Amniotic epithelial cell (primary cell): ENCODE data around the gene SLC14A1.
A peak's percentile ranks its signal among the peaks of the same experiment; 100 is the strongest.
"Not testable (repeated sequence)": the region's sequence is repeated elsewhere in the genome, so short reads cannot be mapped to it uniquely, and the experiment has no call there.

Experiments used
- DNase-seq: peaks from one replicate; pipeline ENCODE4 v3.0.0-alpha.2; 2010; ENCODE audit warnings: low read depth

The SLC14A1 gene

DNA sequence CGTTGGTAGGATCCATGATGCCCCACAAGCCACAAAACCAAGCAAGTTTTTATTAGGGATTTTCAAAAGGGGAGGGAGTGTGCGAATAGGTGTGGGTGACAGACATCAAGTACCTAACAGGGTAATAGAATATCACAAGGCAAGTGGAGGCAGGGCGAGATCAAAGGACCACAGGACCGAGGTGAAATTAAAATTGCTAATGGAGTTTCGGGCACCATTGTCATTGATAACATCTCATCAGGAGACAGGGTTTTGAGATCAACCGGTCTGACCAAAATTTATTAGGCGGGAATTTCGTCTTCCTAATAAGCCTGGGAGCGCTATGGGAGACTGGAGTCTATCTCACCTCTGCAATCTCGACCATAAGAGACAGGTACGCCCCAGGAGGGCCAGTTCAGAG is 33.7 kb downstream of the SLC14A1 start:
- not testable (repeated sequence) for DNase-seq

DNA sequence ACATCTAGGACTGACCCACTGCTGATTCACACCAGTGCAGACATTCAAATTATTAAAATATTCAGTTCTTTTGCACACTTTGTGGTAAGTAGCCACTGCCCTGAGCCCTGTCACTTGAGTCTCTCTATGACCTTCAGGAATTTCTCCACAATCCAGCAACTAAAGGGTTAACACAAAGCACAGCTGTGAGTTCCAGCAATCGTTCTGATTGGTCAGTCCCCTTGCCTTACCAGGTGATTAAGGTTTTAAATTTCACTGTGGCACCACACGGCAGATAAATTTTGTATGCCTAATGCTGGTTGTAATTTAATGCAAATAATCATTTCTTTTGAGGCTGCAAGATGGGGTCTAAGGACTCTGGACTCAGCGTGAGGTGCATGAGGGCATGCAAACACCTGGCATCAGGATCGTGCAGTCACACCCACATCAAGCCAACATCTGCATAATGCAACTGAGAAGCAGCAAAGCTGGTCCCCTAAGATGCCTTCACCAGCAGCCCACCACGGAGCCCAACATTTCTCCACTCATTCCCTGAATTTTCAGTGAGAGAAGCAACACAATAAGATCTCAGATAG is 36.6 kb downstream of the SLC14A1 start:
- DNase-seq = no peak

DNA sequence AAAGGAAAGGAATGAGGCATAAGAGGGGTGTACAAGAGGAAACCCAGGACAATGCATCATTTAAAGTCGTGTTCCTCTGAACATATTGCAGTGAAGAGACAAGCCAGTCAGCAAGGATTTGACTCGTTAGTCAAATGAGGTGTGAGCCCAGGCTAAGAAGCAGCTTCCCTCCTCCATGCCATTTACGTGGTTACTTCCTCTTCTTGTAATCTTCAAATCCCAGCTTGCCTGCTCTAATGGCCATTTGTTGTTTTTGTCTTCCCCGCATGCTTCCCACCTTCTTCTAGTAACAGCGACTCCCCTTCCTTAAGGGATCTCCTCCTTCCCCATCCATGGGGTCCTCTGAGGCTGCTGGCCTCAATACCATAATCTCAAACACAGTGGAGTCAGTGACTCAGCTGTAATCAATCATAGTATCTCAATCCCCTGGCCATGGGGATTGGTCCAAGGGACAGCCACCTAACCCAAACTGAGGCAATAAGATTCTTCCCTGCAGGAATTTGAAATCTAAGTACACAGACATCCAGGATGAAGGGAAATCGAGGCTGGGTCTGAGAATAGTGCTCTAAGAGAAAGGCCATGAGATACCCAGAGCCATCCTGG is 37.6 kb downstream of the SLC14A1 start:
- no peak for DNase-seq

DNA sequence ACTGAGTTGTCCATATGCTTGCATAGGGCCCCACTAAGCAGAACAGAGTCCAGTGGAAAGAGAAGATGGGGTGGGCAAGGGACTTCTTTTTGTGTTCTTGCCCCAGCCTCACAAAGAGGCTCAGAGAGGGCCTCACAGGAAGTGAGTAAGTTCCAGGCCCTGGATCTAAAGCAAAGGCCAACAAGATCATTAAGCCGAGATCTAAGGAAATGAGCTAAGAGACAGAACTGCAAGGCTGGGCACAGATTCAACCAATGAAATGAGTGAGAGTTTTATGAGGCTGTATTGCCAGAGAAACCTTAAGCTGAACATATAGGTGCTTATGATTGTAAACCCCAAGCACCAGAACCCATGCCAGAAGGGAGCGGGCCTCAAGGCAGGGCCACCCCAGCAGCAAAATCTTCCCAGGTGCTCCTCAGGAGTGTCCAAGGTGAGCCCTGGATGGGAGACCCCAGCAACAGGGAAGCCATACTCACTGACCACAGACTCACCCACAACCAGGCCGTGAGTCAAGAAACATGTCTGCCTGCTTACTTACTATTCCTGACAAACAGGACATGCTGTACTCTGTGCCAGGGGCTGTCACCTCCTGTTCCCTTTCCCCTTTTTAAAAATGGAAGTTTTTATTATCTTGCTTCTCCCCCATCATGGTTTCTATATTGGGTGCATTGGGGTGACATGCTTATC is 40.2 kb downstream of the SLC14A1 start:
- no peak for DNase-seq

DNA sequence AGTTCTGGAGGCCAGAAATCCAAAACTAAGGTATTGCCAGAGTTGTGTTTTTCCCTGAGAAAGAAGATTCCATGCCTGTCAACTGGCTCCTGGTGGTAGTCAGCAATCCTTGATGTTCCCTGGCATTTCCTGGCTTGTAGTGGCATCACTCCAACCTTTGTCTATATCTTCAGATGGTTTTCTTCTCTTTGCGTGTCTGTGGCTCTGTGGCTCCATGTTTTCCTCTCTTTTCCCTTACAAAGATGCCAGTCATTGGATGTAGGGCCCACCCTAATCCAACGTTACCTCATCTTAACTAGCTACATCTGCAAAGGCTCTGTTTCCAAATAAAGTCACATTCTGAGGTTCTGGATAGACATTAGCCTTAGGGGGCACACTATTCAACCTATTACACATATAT is 41.8 kb downstream of the SLC14A1 start:
- DNase-seq = no peak

DNA sequence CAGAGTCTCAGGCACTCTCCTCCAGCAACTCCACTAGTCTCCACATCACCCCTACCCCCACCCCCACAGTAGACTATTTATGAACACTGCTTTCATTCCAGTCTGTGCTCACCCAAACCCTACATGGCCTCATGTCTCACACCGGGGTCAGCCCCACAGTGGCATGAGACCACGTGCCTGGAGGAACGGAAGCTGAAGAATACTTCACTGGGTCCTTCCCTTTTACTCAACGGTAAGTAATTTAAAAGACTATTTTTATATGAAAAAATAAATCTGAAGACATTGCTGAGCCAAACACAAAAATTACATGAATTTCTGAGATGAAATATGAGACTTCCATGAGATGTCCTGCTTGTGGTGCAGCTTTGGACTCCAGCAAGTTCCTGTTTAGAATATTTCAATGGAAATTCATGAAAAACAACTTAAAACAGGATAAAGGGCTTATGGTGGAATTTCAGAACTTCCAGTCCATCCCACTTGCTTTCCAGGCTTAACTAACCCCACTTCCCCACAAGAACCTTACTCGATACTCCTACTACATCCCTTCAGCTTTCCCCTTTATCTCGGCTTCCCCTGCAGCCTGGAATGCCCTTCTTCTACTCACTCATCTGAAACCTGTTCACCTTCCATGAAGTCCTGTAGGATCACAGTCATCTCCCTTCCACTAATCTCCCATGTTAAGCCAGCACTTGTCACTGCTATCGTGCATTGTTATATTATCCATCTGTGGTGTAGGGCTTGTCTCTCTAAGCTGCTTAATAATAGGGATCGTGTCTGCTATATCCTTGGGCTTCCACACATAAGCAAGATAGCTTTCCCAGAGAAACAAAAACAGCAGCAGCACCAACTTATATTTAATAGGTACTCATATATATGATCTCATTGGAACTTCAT is 47.9 kb downstream of the SLC14A1 start:
- peak; percentile 73 for DNase-seq

DNA sequence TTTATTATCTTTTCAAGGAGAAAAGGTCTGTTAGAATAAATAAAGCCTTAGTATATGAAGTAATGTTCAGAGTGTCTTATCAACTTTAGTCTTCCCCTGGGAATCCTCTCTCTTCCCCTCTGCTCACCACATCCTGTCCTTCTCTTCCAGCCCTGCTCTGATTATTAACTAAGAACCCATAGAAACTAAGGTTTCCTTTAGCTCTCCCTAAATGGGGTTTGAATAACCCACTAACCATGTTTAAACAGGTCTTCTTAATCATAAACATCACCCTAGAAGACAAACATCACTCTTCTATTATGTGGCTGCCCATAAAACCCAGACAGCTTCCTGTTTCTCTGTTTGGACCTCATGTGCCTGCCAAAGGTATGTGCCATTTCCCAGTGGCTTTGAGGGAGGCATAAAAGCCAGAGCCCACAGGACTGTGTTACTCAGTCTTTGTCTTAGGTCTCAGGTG is 50.1 kb downstream of the SLC14A1 start:
- DNase-seq = peak; percentile 50

DNA sequence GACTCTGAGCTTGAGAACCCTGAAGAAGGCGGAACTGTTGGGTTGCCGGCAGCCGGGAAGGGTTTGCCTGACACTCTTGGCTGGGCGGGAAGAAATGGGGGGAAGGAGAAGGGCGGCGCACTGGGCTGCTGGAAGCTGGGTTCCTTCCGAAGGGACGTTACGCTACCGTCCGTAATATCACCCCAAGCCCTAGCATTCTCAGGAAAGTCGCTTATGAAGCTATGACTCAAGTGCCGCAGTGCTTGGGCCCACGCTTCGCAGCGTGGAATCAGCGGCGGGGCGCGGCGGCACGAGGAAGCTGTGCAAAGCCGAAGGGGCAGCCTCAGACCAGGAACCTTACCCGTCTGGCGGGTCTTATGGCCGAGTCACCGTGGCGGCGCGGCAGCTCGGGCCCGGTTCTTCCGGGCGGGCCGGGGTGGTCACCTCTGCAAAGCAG is 51.3 kb downstream of the SLC14A1 start:
- peak; percentile 82 for DNase-seq

DNA sequence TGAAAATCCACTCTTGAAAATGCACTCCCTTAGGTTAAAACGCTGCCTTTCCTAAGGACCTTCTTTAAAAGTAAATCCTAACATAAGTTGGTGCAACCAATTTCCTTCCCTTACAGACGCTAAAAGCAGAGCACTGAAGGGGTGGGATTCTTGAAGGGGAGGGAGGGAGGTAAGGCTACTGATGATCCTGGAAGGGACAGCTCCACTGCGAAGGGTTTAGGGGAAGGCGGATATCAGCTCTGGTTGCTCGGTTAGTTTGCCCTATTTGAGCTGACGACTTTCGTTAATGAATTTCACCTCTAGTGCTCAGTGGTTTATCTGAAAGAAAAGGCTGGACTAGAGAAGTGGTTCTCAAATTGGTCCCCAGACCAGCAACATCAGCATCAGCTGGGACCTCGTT is 51.8 kb downstream of the SLC14A1 start:
- DNase-seq = no peak

DNA sequence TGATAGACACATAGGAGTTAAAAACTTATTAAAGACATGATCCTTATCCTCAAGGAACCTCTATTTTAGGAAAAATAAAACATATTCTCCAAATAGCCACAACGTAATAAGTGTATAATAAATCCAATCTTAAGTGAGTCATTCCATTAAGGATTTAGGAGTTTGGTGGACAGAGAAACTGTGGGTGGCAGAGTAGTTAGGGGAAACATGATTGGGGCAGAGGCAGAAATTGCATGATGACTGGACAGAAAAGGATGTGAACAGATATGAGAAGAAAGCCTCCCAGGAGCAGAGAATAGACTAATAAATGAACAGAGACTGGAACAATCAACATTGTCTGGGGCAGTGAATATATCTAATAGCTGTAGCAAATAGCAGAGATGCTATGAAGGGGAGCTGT is 53.4 kb downstream of the SLC14A1 start:
- DNase-seq = peak; percentile 96

DNA sequence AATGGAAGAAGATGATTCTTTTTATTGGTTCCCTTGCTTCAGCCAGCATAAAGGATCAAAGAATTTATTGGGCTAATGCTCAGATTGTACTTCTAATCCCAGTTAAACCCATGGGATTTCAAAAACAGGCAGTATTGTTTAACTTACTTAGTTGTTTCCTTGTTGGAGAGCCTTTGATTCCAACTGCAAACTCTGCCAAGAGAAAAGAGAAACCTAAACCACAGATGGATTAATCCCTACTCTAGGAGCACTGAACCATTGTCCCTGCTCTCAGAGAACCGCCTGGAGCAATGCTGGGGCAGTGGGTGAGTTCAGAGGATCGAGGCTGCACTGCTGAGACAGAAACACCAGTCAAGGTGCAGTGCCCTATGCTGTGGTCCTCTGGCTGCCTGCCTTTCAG is 56.6 kb downstream of the SLC14A1 start:
- DNase-seq = peak; percentile 32

DNA sequence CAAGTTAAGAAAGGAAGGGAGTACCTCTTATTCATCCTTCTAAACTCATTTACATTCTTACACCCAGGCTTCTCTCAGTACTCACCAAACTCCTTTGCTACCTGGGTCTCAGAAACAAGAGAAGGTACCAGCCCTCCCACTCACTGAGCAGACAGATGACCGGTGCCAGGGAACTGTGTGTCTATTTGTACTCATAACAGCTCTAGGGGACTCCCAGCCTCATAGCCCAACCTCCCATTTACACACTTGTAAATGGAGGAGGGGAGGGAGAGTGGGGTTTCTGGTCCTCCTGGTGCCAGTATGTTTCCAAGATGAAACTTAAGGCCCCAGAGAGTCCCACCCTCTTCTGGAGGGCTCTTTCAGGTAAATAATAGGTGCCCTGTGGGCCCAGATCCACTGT is 58.7 kb downstream of the SLC14A1 start:
- no peak for DNase-seq

DNA sequence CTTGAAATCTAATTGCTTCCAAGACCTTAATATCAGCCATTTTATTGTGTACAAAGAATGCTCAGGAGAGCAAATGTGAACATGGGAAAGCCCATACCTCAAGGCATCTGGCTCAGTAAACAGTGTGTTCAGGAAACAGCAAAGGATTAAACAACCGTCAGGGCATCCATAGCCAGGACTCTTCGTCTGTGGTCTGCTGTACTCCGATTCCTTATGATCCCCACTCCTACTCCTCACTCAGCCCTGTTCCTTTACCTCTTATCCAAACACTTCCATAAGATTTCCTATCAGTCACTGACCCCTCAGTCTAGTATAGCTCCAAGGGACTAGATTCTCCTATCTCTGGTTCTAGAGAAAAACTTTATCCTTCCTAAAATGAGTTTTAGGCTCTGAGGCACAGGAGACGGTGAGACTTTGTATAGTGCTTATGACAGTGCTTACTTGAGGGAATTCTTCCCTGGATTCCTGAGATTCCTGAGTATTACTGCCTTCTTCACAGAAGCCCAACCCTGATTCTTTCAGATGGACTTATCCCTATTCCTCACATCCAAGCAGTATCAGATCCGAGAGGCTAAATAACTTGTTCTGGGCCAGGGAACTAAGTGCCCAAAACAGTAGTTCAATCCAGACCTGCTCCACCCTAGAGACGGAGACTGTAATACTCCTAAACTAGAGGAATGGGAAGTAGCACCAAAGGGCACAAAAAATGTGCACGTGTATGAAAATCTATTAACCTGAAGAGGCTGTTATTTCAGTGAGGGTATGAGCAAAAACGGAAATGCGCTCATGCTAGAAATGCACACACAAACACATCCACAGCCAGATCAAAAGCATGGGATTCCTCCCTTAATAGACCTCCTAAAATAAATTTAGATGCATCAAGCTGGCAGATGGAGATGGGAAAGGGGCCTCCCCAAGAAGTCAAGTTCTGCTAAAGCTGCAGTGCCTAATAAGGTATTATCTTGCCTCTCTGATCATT is 59.4 kb downstream of the SLC14A1 start:
- DNase-seq = peak; percentile 66

DNA sequence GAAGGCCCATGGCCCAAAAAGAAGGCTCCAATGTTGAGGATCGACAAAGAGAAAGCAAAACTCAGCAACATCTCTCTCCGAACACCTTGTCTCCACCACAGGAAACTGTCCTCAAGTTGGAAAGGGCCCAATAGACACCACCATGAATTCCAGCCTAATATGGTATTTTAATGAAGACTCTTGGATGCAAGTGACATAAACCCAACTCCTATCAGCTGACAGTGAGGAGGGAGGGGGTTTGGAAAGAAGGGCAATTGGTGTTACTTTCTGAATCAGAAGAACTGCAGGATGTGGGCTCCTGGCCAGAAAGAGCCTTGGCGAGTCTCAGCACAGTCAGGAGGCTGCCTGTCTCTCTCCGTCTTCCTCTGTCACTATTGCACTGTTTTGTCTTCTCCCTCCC is 61.2 kb downstream of the SLC14A1 start:
- no peak for DNase-seq

DNA sequence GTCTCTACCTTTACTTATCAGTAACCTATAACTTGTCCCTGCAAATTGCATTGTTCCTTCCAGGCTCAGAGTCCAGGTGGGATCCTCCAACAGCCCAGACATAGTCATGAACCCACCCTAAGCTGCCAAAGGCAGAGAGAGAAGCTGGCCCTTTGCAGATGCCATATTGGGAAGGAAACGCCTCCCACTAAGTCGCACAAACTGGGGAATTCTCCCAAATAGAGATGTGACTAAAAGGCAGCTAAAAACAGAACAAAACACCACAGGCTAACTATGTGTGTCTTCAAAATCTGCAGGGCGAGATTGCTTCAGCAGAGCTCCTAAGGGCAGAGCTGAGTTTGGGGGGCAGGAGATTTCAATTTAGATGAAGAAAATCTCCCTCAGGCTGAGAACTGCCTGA is 63.0 kb downstream of the SLC14A1 start:
- no peak for DNase-seq

DNA sequence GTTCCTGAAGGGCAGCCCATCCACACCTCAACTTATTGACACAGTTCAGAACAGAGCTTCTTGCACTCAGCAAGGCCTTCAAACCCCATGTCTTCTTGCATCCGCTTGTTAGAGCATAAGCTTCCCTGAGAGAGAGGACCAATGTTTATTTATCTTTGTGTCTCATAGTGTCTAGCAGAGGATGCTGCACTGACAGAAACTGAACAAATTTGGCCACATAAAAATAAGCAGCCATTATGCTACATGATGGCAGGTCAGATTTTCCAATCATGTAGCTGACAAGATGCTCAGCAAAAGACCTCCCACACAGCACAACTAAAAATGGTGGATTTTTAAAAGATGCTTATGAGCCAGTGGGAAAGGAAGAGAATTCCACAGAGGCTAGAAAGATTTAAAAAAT is 63.4 kb downstream of the SLC14A1 start:
- DNase-seq = no peak

DNA sequence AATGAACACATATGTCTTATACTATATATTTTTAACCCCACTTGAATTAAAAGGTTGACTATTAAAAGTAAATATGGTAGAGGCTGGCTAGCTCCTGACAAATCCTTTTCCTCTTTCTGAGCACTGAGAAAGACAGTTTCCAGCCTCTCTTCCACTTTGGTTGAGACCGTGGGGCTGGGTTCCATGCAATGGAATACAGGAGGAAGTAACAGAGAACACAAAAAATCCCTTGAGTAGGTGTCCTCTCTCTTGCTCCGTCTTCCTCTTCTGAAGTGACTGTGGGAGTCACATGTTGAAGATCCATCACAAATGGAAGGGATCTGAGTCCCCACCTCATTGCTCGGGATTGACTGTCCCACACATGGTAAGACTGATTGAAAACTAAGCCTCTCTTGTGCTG is 64.9 kb downstream of the SLC14A1 start:
- DNase-seq = no peak

DNA sequence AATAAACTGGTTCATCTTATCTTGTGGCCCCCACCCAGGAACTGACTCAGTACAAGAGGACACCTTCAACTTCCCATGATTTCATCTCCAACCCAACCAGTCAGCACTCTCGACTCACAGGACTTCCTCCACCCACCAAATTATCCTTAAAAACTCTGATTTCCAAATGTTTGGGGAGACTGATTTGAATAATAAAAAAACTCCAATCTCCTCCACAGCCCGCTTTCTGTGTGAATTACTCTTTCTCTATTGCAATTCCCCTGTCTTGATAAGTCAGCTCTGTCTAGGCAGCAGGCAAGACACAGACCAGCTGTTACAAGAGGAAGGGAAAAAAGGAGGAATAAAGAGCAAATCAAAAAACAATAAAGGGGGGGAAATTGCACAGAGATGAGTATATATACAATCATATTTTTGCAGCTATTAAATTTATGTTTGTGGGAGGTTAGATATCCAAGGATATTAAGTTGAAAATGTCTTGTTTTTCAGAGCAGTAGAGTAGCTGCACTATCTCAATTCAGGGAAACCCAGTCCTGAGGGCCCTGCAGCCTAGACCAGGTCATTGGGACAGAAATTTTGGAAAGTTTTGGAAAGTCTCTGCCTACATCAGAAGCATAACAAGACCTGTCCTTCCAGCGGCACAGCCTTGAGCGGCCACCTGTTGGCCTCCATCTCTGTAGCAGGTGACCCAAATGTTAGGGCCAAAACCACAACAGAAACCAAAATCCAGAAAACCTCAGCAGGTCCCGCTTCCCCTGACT is 68.7 kb downstream of the SLC14A1 start:
- no peak for DNase-seq

DNA sequence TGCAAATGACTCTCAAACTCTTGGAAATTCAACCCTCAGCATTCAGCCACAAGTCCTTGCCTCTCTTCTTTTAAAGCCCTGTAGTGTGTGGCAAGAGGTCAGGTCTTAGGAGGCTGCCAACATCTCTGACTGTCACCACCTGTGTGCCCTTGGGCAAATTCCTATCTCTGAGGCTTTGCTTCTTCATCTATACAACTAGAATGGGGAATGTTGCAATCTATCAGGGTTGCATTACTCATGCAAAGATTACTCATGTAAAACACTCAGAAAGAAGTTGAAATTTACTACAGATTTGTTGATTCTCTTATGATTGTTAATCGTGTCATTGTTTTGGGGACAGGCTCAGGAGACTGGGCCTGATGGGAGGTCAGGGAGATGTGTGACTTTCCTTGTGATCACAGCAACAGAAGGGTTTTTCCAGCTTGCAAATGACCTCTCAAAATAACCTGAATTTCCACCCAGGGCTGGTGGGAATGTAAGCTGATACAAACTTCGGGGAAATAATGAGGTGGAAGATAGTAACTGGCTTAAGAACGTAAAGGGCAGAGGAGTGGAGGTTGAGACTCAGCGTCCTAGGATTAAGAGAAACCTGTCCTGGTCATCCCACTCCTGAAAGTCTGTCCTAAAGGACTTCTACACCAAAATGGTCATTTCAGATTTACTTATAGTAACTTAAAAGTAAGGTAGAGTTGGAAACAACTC is 69.4 kb downstream of the SLC14A1 start:
- DNase-seq = peak; percentile 88

DNA sequence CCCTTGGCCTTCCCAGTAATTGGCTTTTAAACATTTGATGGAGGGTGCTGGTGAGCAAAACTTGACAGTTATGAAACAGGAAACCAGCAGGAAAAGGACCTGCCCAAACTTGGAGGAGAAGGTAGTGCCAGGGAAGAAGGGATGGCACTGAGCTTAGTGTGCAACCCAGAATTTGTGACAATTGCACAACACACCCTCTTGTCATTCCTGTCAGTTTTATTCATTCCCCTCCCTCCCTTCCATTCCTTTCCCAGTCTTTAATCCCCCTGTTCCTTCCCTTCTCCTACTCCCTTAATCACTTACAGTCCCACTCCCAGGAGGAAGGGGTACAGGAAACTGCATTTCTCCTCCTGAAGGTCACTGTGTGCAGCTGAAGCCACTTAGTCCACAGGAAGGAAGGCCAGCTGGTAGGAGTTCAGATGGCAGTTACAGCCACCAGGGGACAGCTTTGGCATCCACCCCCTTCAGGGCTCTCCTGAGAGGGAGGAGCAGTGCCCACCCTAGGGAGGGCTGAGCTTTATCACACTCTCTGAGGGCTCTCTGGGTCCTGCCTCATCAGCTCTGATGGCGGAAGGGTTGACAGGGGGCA is 77.5 kb downstream of the SLC14A1 start:
- no peak for DNase-seq
